Activated effector memory CD4-positive, alpha-beta T cell treated with anti-CD3 and anti-CD28 coated beads, Interleukin-2, amount 50 U/mL, for 16 hours (primary cell): ENCODE data around the gene HIVEP3.

Source experiments
- DNase-seq: peaks from one replicate; pipeline ENCODE4 v3.0.0-alpha.2; 2020

The HIVEP3 gene

DNA sequence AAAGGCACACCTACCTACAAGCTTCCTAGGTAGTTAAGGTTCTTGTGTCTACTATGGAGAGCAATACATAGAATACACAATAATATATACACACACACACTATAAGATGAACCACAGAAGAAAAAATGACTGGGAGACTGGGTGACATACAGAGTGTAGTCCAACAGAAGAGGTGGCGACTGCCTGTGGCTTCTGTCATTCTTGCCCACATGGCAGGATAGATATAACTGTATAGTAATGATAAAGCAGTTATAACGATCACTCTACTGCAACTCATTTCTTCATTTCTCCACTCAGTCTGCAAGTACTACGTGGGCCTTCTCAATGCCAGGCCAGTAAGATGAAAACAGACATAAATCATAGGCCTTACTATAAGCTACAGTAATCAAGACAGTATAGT, 320.4 kb downstream of the HIVEP3 start:
- no peak for DNase-seq

- no peak for DNase-seq
Measured at GRCh38 chr1:41592451-41593125, 326.1 kb downstream of the HIVEP3 start.

DNA sequence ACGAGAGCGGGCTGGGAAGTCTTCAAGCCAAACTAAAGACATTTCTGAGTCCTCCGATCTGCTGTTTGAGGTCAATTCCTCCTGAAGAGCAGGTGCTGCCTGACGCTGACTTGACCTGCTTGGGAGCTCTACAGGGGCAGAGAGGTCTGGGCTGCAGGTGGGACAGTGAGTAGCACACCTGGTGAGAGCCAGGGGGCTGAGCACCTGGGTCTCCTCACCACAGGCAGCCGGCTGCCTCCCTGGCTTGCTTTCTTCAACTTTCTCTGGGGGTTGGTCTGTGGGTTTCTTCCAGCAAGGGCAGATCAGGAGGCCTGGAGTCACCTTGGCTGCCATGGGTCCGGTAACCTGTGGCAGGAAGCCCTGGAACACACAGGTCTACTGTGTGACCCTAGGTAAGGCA, 326.8 kb downstream of the HIVEP3 start:
- DNase-seq = no peak

- DNase-seq = no peak
Measured at GRCh38 chr1:41590331-41590730, 328.4 kb downstream of the HIVEP3 start.

GRCh38 chr1:41589395-41589794, 329.3 kb downstream of the HIVEP3 start:
- no peak for DNase-seq

- no peak for DNase-seq
Measured at GRCh38 chr1:41588334-41588875, 330.3 kb downstream of the HIVEP3 start.

DNA sequence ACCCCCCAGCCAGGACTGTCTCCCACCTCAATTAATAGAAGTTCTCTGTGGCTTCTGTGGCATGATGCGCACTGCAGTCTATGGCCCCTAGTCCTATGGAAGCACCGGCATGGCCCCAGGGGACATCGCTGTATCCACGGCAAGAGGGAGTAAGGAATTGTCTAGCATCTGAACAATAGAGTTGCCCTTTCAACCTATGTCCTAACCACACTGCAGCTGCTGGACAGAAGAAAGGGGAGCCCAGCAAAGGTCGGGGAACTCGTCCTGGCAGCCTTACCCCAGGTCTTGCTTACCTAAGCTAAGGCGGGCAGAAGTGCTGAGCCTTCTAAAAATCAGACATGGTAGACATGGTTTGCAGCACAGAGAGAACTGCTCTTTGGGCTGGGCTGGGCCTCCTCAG, 330.9 kb downstream of the HIVEP3 start:
- DNase-seq = no peak

DNA sequence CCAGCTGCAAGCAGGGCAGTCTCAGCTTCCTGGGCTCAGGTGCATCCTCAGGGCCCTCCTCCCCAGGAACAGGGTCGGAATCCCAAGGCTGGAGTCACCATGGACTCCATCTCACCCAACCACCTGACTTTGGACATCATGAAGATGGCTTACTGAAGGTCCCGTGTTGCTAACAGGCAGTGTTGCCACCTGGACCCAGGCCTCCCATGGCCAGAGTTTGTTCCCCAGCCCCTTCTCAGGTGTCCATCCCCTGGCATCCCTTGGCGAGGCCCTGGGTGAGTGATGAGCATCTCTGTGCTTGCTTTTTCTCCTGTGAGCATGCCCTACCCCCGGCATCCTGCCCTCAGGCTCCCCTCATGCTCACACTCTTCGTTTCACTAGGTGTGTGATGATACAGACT, 332.5 kb downstream of the HIVEP3 start:
- no peak for DNase-seq

- DNase-seq = no peak
Measured at GRCh38 chr1:41583658-41584547, 334.8 kb downstream of the HIVEP3 start.

DNA sequence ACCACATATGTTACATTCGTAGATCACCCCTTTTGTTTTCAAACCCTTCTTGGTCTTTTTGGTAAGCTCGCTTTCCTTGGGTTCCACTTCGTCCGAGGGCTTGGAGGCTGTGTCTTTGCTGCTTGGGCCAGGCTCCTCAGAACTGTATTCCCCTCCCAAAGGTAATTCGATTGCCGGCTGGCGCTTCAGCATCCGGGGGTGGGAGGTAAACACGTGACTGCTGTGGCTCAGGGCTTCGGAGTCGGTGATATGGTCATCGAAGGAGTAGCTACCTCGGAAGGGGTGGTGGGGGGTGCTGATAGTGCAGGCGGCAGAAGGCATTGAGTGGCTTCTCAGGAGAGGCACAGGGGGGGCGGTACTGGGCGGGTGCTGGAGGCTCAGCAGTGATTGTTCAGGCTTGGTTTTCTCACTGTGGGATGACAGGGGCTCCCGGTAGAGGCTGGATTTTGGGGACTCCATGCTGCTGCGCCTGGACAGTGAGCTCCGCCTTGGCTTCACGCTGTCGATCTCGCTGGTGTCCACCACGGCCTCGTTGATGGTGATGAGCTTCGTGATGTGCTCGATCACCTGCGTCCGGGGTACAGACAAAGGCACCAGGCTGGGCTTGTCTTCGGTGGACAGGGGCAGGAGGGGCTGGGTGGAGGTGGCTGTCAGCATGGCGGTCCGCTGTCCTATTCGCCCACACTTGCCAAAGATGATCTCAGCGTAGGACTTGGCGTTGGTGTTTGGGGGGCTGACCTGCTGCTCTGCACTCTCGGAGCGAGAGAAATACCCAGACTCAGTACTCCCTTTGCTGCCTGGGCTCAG, 335.7 kb downstream of the HIVEP3 start:
- DNase-seq = no peak

- no peak for DNase-seq
Measured at GRCh38 chr1:41582351-41582750, 336.4 kb downstream of the HIVEP3 start.

- DNase-seq = no peak
Measured at GRCh38 chr1:41582004-41582325, 336.8 kb downstream of the HIVEP3 start.

DNA sequence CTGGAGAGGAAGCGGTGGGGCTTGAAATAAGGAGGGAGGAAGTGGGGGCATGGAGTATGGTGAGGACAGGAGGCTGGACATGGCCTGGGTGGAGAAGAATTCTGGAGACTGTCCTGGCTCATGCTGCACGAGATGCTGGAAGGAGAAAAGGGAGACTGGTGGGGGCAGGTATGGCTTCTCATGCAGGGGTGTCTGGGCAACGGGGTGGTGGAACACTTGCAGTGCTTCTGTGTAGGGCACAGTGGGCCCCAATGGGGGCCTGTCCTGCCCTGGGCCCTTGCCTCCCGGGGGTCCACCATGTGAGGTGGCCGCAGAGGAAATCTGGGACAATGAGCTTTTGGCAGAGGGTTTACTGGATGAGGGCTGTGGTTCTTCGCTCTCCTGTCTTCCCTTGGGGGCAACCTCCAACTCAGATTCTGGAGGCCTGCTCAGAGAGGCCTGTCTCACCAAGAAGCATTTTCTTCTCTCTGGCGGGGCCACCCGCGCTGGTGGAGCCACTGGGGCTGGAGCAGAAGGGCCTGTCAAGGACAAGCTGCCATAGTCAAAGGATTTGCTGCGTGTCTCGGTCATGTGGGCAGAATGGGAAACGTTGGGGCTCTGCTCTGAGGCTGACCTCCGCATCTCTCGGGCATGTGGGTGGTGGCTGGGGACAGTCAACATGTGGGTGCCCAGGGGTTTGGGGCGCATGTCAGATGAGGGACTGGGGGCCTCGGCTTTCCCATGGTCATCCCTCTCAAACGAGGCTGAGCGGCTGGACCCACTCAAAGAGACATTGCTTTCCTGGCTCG, 337.3 kb downstream of the HIVEP3 start:
- no peak for DNase-seq

DNA sequence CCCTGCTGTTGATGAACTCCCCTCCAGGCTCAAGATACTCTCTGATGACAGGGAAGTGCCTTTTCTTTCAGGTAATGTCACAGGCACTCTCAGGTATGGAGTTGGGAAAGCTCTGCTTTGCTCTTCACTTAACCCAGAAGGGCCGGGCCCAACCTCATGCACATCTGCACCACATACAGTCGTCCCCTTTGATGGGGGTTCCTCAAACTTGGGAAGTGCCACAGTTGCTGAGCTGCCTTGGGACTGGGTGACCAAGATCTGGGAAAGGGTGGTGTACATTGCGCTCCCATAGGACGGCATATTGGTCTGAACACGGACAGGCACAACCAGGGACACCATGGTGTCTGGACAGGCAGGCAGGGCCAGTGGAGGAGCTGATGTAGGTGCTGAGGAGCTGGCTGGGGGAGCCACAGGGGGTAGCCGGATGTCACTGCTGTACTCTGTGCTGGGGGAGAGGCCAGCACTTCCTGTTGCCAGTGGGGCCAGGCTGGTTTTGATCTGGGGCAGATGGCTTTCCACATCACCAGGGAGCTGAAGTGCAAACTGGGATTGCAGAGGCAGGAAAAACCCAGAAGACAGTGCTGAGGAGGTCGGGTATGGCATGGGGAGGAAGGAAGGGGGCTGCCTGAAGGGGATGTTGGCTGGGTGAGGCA, 338.1 kb downstream of the HIVEP3 start:
- no peak for DNase-seq

DNA sequence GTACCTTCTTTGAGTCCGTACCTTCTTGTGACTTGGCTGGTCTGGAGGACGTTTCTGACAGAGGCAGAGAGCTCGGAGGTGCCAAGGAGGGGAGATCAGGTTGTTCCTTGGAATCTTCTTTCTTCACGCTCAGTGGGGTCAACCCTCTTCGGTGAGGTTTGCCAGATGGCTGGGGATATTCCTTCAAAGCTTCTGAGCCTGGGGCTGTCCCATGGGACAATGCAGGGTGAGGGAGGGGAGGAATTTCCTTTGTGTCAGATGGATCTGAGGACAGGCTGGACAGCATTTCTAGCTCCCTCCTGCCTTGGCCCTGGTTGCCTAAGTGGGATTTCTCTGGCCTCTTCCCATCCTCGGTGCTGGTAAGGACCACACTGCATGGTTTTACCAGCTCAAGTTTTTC, 338.7 kb downstream of the HIVEP3 start:
- DNase-seq = no peak

GRCh38 chr1:41578712-41579335, 339.9 kb downstream of the HIVEP3 start:
- DNase-seq = no peak

DNA sequence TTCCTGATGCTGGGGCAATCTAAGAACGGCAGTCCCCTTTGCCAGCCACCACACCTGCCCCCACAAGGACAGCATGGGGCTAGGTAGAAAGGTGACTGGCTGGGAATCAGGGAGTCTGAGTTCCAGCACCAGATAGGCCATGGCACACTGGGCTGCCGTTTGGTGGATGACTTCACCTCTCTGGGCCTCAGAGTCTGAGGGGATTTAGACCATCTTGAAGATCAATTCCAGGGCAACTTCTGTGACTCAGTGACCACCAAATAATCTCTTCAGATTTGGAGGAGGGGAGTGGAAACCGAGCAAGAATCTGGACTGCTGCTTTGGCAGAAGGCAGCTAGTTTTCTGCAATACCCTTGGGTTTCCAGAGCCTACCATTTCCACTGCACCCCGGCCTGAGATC, 342.1 kb downstream of the HIVEP3 start:
- DNase-seq = no peak

DNA sequence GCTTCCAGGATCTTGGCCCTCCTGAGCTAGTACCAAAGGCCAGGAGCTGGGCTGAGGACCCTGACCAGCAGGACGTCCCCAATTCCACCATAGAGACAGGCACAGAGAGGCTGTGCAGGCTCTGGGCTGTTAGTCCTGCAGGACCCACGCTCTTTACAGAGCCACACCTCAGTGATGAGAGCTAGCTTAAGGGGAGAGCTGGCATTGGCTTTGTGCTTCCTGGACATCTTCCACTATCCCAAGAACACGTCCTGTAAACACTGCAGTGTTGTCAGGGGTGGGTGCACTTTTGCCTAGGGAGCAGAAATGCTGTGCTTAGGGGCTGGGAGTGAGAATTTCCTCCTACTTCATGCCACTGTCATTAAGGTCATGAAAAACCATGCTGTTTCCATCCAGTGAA, 342.5 kb downstream of the HIVEP3 start:
- no peak for DNase-seq

DNA sequence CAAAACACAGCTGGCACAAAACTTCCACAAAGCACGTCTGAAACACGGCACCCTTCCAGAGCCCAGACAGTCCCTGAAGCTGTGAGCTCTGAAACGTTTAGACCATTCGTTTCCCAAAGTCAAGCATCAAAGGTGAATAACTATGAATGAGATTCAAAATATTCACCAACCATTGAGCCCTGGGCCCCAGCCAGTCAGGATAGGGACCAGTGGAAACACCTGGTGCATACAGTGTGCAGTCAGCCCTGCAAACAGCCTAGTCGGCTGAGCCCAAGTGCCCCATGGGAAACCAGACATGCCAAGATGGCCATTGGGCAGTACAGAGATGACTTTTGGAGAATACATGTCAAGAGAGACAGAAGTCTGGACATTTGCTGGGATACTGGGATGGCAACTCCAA, 343.9 kb downstream of the HIVEP3 start:
- DNase-seq = no peak

DNA sequence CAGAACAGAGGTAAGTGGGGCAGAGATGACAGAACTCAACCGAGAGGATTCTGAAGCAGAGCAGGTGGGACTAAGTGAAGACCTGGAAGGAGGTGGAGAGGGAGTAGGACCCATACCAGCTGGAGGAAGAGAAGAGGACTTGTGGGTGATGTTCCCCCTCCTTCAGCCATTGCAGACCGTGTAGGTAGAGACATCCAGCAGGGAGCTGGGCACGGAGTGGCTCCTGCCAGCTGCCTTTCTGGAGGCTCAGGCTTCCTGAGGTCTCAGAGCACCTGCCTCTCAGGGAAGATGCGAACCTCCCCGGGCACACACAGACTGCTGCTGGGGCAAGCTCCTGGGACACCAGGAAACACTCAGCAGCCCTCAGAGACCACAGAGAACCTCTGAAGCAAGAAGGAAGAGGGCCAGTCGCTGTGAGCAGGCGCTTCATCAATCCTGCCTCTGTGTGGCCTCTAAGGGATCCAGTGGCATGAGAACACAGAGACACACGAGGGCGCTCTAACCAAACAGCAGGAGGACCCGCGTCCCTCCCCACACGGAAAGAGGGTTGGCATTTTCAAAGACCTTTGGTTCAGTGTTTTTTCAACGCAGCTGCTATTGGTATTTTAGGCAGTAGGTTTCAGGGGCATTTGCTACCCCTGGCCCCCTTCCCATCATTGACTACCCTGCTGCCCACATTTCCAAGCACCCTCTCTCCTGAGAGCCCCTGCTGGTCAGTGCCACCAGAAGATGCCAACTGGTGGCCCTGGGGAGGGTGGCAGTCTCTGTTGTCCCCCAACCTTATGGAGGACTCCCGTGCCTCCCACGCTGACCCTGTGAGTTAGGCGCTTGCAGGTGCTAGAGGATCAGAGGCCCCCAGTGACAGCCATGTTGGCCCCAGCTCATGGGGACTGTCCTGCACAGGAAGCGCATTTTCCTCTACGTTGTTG, 344.7 kb downstream of the HIVEP3 start:
- DNase-seq = peak; percentile 90
